Thyroid gland (tissue), 4 donors: ENCODE results near the gene CHURC1. TPM values are rescaled to one million over a fixed set of nuclear protein-coding genes. Genes with fewer than 3 reads are reported as not detected.

Source experiments
- DNase-seq, 2 donors: peaks; one replicate each; pipeline ENCODE4 v3.0.0-alpha.2; 2019
- H3K27ac ChIP-seq, 3 donors: fragments of 200-600 bp; sonication (generic); 1 replicate in 2 of 3; 2 replicates in 1 of 3; pipeline ENCODE4 v1.5.1; 2016 to 2019; ENCODE audit warnings: mild to moderate bottlenecking in 1 of 3, moderate library complexity in 1 of 3
- H3K27me3 ChIP-seq: fragments of 200-600 bp; sonication (generic); one replicate; pipeline ENCODE4 v1.5.1; 2019
- H3K36me3 ChIP-seq, 2 donors: fragments of 200-600 bp; sonication (generic); one replicate each; pipeline ENCODE4 v1.5.1; 2016 to 2019
- H3K4me1 ChIP-seq, 2 donors: fragments of 200-600 bp; sonication (generic); one replicate each; pipeline ENCODE4 v1.5.1; 2017 to 2019
- H3K4me3 ChIP-seq, 3 donors: fragments of 200-600 bp; sonication (generic); replicated peaks in 1 of 3; 1 replicate in 2 of 3; 2 replicates in 1 of 3; pipeline ENCODE4 v1.5.1; 2016; ENCODE audit warnings: mild to moderate bottlenecking in 1 of 3
- H3K9me3 ChIP-seq: fragments of 200-600 bp; sonication (generic); one replicate; pipeline ENCODE4 v1.5.1; 2017
- CTCF ChIP-seq, 6 experiments: fragments of 200-600 bp in 3 of 6; fragments of 450-650 bp in 3 of 6; sonication (generic) in 3 of 6; IDR thresholded peaks; one replicate each; pipeline ENCODE4 v1.5.1; 2016 to 2019; ENCODE audit warnings: antibody characterized with exemption in 6 of 6, mild to moderate bottlenecking in 2 of 6, inconsistent platforms in 1 of 6, moderate library complexity in 1 of 6
- POLR2A ChIP-seq, 2 donors: fragments of 450-650 bp; IDR thresholded peaks; one replicate each; pipeline ENCODE4 v1.6.1; 2017; ENCODE audit warnings: antibody characterized with exemption in 2 of 2, mild to moderate bottlenecking in 2 of 2, moderate library complexity in 1 of 2
- WGBS, 2 donors: methylation state at CpG; one replicate each; pipeline ENCODE4 v1.1.5; 2017; 5-methylcytosine and 5-hydroxymethylcytosine counted together
- intact Hi-C: fragments of 100-400 bp; cut with DNase I; formaldehyde crosslinking; loops from one replicate; pipeline ENCODE4 v1.15.1; 2023
- total RNA-seq, 4 donors: library from RNA; depleted of rRNA; stranded (reverse); fragments of >200 nt; gene quantifications; one replicate each; pipeline ENCODE4 v1.2.3, GENCODE V29; 2016

The CHURC1 gene
- total RNA-seq, 4 donors from 2014 or later = 63.7 to 90.2 (median 71.7) TPM

DNA sequence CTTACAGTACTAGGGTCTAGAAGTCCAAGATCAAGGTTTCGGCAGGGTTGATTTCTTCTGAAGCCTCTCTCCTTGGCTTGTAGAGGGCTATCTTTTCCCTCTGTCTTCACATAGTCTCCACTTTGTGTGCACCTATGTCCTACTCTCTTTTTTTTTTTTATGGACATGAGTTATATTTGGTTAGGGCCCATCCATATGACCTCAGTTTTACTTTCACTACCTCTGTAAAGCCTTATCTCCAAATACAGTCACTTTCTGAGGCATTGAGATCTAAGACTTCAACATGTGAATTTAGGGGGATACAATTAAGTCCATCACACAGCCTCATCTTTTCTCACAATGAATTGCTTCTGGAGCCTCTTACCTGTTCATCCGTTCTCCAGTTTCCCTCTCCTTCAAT, 28.7 kb upstream of the CHURC1 start:
- no peaks in the 10 kb centered on the region for H3K9me3 ChIP-seq
- DNase-seq = no peak
- H3K27me3 ChIP-seq = no peaks in the 10 kb centered on the region
- H3K36me3 ChIP-seq = no peaks in the 10 kb centered on the region
- no peak overlapping the region for H3K4me3 ChIP-seq
- WGBS, 2 donors = 96 to 98% methylated on average over 2 of the region's 2 CpGs
- intact Hi-C loops = loop anchor here (10.0 kb wide), 1 partner anchor 211 kb away; no protein-coding TSS in a partner anchor
- TF ChIP-seq POLR2A (IDR thresholded peaks at IDR 0.05) (no peak), CTCF (IDR thresholded peaks at IDR 0.05) (no peak)
- peaks cover 0 to 3% of the 10 kb centered on the region in 2 donors for H3K4me1 ChIP-seq
- no peak overlapping the region for H3K27ac ChIP-seq

DNA sequence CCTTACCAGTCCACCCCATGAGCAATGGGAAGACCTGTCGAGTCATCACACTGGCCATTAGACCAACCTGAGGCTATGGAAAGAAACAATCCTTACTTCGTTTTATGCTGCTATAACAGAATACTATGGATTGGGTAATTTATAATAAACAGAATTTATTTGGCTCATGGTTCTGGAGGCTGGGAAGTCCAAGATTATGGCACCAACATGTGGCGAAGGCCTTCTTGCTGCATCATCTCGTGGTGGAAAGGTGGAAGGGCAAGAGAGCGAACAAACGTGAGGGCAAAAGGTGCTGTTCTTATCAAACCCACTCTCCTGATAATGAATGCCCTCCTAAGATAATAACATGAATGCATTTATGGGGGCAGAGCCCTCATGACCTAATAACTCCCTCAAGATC, 24.9 kb upstream of the CHURC1 start:
- 94 to 95% methylated on average over 6 of the region's 6 CpGs for WGBS, 2 donors
- H3K36me3 ChIP-seq = no peaks in the 10 kb centered on the region
- no peak for DNase-seq
- intact Hi-C loops = loop anchor here (10.0 kb wide), 1 partner anchor 215 kb away; no protein-coding TSS in a partner anchor
- no peaks in the 10 kb centered on the region for H3K9me3 ChIP-seq
- no peak overlapping the region for H3K4me3 ChIP-seq
- no peaks in the 10 kb centered on the region for H3K4me1 ChIP-seq
- H3K27me3 ChIP-seq = no peaks in the 10 kb centered on the region
- TF ChIP-seq POLR2A (IDR thresholded peaks at IDR 0.05) (no peak), CTCF (IDR thresholded peaks at IDR 0.05) (no peak)
- H3K27ac ChIP-seq = no peak overlapping the region

GRCh38 chr14:64891173-64891838, 22.9 kb upstream of the CHURC1 start:
- TF ChIP-seq CTCF (IDR thresholded peaks at IDR 0.05) (no peak), POLR2A (IDR thresholded peaks at IDR 0.05) (no peak)
- intact Hi-C loops = loop anchor here (5.0 kb wide), 1 partner anchor 64 kb away; no protein-coding TSS in a partner anchor
- H3K4me1 ChIP-seq = no peaks in the 10 kb centered on the region
- no peak overlapping the region for H3K4me3 ChIP-seq
- H3K27me3 ChIP-seq = no peaks in the 10 kb centered on the region
- H3K36me3 ChIP-seq = no peaks in the 10 kb centered on the region
- H3K9me3 ChIP-seq = no peaks in the 10 kb centered on the region
- no peak overlapping the region for H3K27ac ChIP-seq
- 93 to 94% methylated on average over 4 of the region's 4 CpGs for WGBS, 2 donors
- DNase-seq = no peak

- no peaks in the 10 kb centered on the region for H3K27me3 ChIP-seq
- H3K4me1 ChIP-seq = no peaks in the 10 kb centered on the region
- H3K4me3 ChIP-seq = no peak overlapping the region
- H3K27ac ChIP-seq = no peak overlapping the region
- no peak for TF ChIP-seq POLR2A (IDR thresholded peaks at IDR 0.05)
- TF ChIP-seq CTCF (IDR thresholded peaks at IDR 0.05) = peak; percentile 20 to 86 (median 48)
- intact Hi-C loops = loop anchor here (5.0 kb wide), 1 partner anchor 65 kb away; no protein-coding TSS in a partner anchor
- WGBS, 2 donors = 49 to 50% methylated on average over 2 of the region's 2 CpGs
- no peaks in the 10 kb centered on the region for H3K9me3 ChIP-seq
- DNase-seq = no peak
- no peaks in the 10 kb centered on the region for H3K36me3 ChIP-seq
These were observed 22.3 kb upstream of the CHURC1 start for GRCh38 chr14:64891839-64892375.

DNA sequence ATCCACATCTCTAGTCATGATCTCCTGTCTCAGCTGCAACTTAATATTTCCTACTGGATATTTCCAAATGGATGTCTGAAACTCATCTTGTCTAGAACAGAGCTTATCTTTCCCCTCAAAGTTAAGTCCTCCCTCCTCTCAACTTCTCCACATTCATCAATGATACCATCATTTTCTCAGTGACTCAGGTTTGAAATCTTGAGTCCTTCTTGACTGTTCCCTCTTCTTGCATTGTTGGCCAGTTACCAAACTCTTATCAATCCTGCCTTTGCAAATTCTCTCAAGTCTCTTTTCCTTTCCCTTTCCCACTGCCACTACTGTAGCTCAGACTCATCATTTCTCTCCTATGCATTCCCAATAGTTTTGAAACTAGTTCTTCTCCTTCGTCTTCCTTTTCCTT, 14.3 kb upstream of the CHURC1 start:
- Histone ChIP-seq H3K27me3 (no peaks in the 10 kb centered on the region), H3K4me1 (no peaks in the 10 kb centered on the region), H3K4me3 (no peak overlapping the region), H3K36me3 (no peaks in the 10 kb centered on the region), H3K27ac (no peak overlapping the region), H3K9me3 (no peaks in the 10 kb centered on the region)
- no peak for DNase-seq
- TF ChIP-seq POLR2A (IDR thresholded peaks at IDR 0.05) (no peak), CTCF (IDR thresholded peaks at IDR 0.05) (no peak)
- 77 to 79% methylated on average over 1 of the region's 1 CpG for WGBS, 2 donors
- intact Hi-C loops = no loop called here
